Type B pancreatic cell (in vitro differentiated cells): ENCODE measurements around the gene FREM1. TPM values are rescaled to one million over a fixed set of nuclear protein-coding genes. Genes with fewer than 3 reads are reported as not detected.
A peak's percentile ranks its signal among the peaks of the same experiment; 100 is the strongest.

Source experiments
- DNase-seq: peaks from one replicate; pipeline ENCODE4 v3.0.0; 2021; ENCODE audit warnings: mixed read lengths; ENCODE audit not compliant: unreplicated experiment; ENCODE audit errors: extremely low spot score
- H3K27ac Mint-ChIP-seq: 2 replicates; pipeline ENCODE4 v1.8.0; 2021; ENCODE audit warnings: mild to moderate bottlenecking, mixed read lengths
- H3K27me3 Mint-ChIP-seq: 2 replicates; pipeline ENCODE4 v1.8.0; 2021; ENCODE audit warnings: mixed read lengths
- H3K36me3 Mint-ChIP-seq: 2 replicates; pipeline ENCODE4 v1.8.0; 2021; ENCODE audit warnings: mixed read lengths
- H3K4me1 Mint-ChIP-seq: one replicate; pipeline ENCODE4 v1.8.0; 2021; ENCODE audit warnings: mixed read lengths; ENCODE audit not compliant: unreplicated experiment
- H3K4me3 Mint-ChIP-seq: 2 replicates; pipeline ENCODE4 v1.8.0; 2021; ENCODE audit warnings: mild to moderate bottlenecking, mixed read lengths
- H3K9me3 Mint-ChIP-seq: 2 replicates; pipeline ENCODE4 v1.8.0; 2021; ENCODE audit warnings: mixed read lengths
- CTCF ChIP-seq: fragments of 200-600 bp; sonication (generic); conservative IDR thresholded peaks from 2 replicates; pipeline ENCODE4 v1.5.0; 2021; ENCODE audit warnings: antibody characterized with exemption, mild to moderate bottlenecking
- total RNA-seq: library from RNA; stranded (reverse); gene quantifications from 2 replicates; pipeline ENCODE4 v1.2.1, GENCODE V29; 2021; ENCODE audit warnings: low replicate concordance

FREM1 gene
- total RNA-seq, 1 donor from 2014 or later: 50.8 TPM

- H3K27ac Mint-ChIP-seq: no peak overlapping the region
- TF ChIP-seq CTCF: no peak
Observed at GRCh38 chr9:14909181-14909580, 1.0 kb downstream of the FREM1 start.

GRCh38 chr9:14908295-14909180 is 1.7 kb downstream of the FREM1 start:
- no peak overlapping the region for H3K4me3 Mint-ChIP-seq
- TF ChIP-seq CTCF: no peak

More at GRCh38 chr9:14909181-14909580, 1.0 kb downstream of the FREM1 start:
- Mint-ChIP-seq H3K4me3 (no peak overlapping the region), H3K27me3 (peaks cover 13% of the 10 kb centered on the region), H3K9me3 (peaks cover 5% of the 10 kb centered on the region), H3K4me1 (peaks cover 39% of the 10 kb centered on the region), H3K36me3 (peaks cover 4% of the 10 kb centered on the region)
- DNase-seq: no peak

GRCh38 chr9:14907696-14908095 is 2.5 kb downstream of the FREM1 start:
- TF ChIP-seq CTCF: no peak
- Mint-ChIP-seq H3K36me3 (peaks cover 8% of the 10 kb centered on the region), H3K9me3 (peaks cover 5% of the 10 kb centered on the region), H3K27ac (peak overlapping the region; percentile 23), H3K4me3 (peak overlapping the region; percentile 73), H3K4me1 (peaks cover 47% of the 10 kb centered on the region), H3K27me3 (peaks cover 12% of the 10 kb centered on the region)
- DNase-seq: no peak

More at GRCh38 chr9:14908295-14909180, 1.7 kb downstream of the FREM1 start:
- Mint-ChIP-seq H3K27ac (no peak overlapping the region), H3K9me3 (peaks cover 5% of the 10 kb centered on the region), H3K27me3 (peaks cover 13% of the 10 kb centered on the region), H3K36me3 (peaks cover 5% of the 10 kb centered on the region), H3K4me1 (peaks cover 41% of the 10 kb centered on the region)
- DNase-seq: no peak

GRCh38 chr9:14907360-14907685 is 2.9 kb downstream of the FREM1 start:
- Mint-ChIP-seq H3K36me3 (peaks cover 8% of the 10 kb centered on the region), H3K27ac (peak overlapping the region; percentile 23), H3K4me3 (peak overlapping the region; percentile 73), H3K4me1 (peaks cover 47% of the 10 kb centered on the region), H3K27me3 (peaks cover 8% of the 10 kb centered on the region), H3K9me3 (peaks cover 5% of the 10 kb centered on the region)
- no peak for DNase-seq
- no peak for TF ChIP-seq CTCF

- H3K4me3 Mint-ChIP-seq: peak overlapping the region; percentile 73
- no peak for TF ChIP-seq CTCF
- peaks cover 8% of the 10 kb centered on the region for H3K36me3 Mint-ChIP-seq
- no peak for DNase-seq
- peak overlapping the region; percentile 23 for H3K27ac Mint-ChIP-seq
- H3K9me3 Mint-ChIP-seq: peaks cover 5% of the 10 kb centered on the region
- H3K27me3 Mint-ChIP-seq: peaks cover 6% of the 10 kb centered on the region
- peaks cover 48% of the 10 kb centered on the region for H3K4me1 Mint-ChIP-seq
Observed at GRCh38 chr9:14906644-14907359, 3.4 kb downstream of the FREM1 start.
